Esophagus (tissue), 2 donors: Measurements from ENCODE around the gene PALM. TPM values are rescaled to one million over a fixed set of nuclear protein-coding genes. Genes with fewer than 3 reads are reported as not detected.
"Not testable (repeated sequence)": the region's sequence is repeated elsewhere in the genome, so short reads cannot be mapped to it uniquely, and the experiment has no call there.

Experiments
- H3K27ac ChIP-seq, 2 donors: one replicate each; pipeline ENCODE4 v1.5.1; 2013; ENCODE audit warnings: low read depth in 2 of 2, mild to moderate bottlenecking in 2 of 2, inconsistent platforms in 1 of 2, low read length in 1 of 2, moderate library complexity in 1 of 2
- H3K27me3 ChIP-seq, 2 donors: one replicate each; pipeline ENCODE4 v1.6.1; 2013; ENCODE audit warnings: low read length in 2 of 2, control low read depth in 1 of 2, mild to moderate bottlenecking in 1 of 2; ENCODE audit not compliant: insufficient read depth in 2 of 2, control insufficient read depth in 1 of 2
- H3K36me3 ChIP-seq, 2 donors: one replicate each; pipeline ENCODE4 v1.6.1; 2013; ENCODE audit warnings: low read length in 1 of 2; ENCODE audit not compliant: control insufficient read depth in 2 of 2, insufficient read depth in 2 of 2
- H3K4me1 ChIP-seq, 2 donors: one replicate each; pipeline ENCODE4 v1.6.1; 2013; ENCODE audit warnings: low read length in 1 of 2; ENCODE audit not compliant: control insufficient read depth in 2 of 2, insufficient read depth in 2 of 2
- H3K4me3 ChIP-seq, 2 donors: one replicate each; pipeline ENCODE4 v1.5.1; 2013; ENCODE audit warnings: low read length in 2 of 2, mild to moderate bottlenecking in 2 of 2, low read depth in 1 of 2, moderate library complexity in 1 of 2
- H3K9me3 ChIP-seq, 2 donors: one replicate each; pipeline ENCODE4 v1.6.1; 2013; ENCODE audit warnings: mild to moderate bottlenecking in 2 of 2, low read depth in 1 of 2, low read length in 1 of 2, moderate library complexity in 1 of 2; ENCODE audit not compliant: control insufficient read depth in 2 of 2, insufficient read depth in 1 of 2
- WGBS, 2 donors: extraction: QIAGEN DNeasy Blood & Tissue Kit; methylation state at CpG; one replicate each; pipeline ENCODE4 v1.1.7; 2013; 5-methylcytosine and 5-hydroxymethylcytosine counted together
- polyA plus RNA-seq, 2 donors: library from polyadenylated mRNA; stranded (reverse); fragments of 200-250 nt; gene quantifications; one replicate each; pipeline ENCODE4 v1.2.3, GENCODE V29; 2013
- donor health status: healthy with polysubstance abuse.
- donor health status: Bipolar disorder and iron deficiency.

PALM gene
- polyA plus RNA-seq, 2 donors: 4.8 to 7.6 TPM

DNA sequence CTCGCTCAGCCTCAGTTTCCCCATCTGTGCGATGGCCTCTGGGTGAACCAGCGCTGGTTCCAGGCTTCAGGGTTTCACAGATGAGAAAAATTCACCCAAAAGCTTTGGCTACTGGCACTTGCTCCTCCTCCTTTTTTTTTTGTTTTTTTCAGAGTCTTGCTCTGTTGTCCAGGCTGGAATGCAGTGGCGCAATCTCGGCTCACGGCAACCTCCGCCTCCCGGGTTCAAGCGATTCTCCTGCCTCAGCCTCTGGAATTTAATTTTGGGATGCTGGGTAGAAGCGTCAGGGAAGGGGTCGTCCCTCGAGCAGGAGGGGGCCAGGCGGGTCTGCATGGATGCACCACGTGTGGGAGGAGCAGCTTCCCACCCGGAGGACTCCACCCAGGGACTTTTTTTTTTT, 20.5 kb upstream of the PALM start:
- Histone ChIP-seq H3K4me1 (no peaks in the 10 kb centered on the region), H3K27ac (no peak overlapping the region), H3K27me3 (no peaks in the 10 kb centered on the region), H3K36me3 (no peaks in the 10 kb centered on the region), H3K4me3 (no peak overlapping the region), H3K9me3 (no peaks in the 10 kb centered on the region)
- WGBS, 2 donors: 62 to 66% methylated on average over 15 of the region's 15 CpGs

DNA sequence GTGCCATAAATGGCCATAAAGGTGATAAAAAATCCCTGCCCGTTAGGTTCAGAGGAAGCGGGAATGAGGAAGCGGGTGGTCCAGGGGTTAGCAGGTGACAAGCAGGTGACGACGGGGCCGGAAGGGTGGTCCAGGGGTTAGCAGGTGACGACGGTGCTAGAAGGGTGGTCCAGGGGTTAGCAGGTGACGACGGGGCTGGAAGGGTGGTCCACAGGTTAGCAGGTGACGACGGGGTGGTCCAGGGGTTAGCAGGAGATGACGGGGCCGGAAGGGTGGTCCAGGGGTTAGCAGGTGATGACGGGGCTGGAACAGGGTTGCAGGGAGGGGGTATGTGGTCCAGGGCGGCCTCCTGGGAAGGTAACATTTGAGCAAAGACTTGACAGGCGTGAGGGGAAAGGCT, 19.7 kb upstream of the PALM start:
- no peak overlapping the region for H3K27ac ChIP-seq
- WGBS, 2 donors: 79 to 89% methylated on average over 17 of the region's 17 CpGs
- no peaks in the 10 kb centered on the region for H3K27me3 ChIP-seq
- H3K4me3 ChIP-seq: no peak overlapping the region
- H3K36me3 ChIP-seq: no peaks in the 10 kb centered on the region
- no peaks in the 10 kb centered on the region for H3K4me1 ChIP-seq
- H3K9me3 ChIP-seq: no peaks in the 10 kb centered on the region

DNA sequence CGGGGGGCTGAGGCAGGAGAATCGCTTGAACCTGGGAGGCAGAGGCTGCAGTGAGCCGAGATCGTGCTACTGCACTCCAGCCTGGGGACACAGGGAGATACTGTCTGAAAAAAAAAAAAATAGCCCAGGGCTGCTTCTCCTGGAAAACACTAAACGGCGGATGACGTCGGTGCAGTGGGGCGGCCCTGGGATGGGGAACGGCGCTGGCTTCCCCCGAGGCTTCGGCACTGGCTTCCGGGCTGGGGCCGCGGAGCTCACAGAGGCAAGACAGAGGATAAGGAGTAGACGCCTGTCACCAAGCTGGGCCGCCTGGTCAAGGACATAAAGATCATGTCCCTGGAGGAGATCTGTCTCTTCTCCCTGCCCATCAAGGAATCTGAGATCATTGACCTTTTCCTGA, 18.5 kb upstream of the PALM start:
- no peaks in the 10 kb centered on the region for H3K4me1 ChIP-seq
- no peaks in the 10 kb centered on the region for H3K9me3 ChIP-seq
- no peak overlapping the region for H3K27ac ChIP-seq
- no peaks in the 10 kb centered on the region for H3K36me3 ChIP-seq
- no peak overlapping the region for H3K4me3 ChIP-seq
- WGBS, 2 donors: 69 to 70% methylated on average over 15 to 18 of the region's 18 CpGs
- H3K27me3 ChIP-seq: no peaks in the 10 kb centered on the region

DNA sequence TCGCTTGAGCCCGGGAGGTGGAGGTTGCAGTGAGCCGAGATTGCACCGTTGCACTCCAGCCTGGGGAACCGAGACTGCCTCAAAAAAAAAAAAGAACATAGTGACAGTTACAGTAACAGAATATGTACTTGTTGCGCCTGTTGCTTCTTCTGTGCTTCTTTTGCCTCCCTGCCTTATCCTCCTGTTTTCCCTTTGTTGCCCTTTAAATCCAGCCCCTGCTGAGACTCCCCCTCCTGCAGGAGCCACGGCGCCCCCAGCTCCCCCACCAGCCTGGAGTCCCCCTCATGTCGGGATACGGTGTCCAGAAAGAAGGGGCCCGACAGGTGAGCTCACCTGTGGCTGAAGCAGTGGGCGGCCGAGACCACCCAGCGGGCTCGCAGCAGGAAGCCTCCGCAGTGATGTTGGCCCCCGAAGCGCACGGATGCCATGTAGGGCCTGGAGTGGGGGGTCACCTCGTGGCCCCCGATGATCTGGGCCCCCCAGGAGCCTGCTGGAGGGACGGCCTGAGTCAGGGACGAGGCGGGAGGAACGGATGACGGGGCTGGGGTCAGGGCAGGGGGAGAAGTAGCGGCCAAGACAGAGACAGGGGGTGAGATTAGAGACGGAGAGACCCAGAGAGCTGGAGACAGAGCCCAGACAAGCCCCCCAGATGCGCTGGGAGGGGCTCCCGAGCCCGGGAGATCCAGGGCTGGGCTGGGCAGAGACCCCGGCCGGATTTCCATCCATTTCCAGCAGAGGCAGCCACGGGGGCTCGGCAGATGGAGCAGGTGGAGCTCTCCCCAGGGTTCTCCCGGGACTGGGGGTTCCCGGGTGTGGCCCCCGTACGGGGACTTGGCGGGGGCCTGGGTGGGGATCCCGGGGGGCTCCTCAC, 14.0 kb upstream of the PALM start:
- H3K9me3 ChIP-seq: no peaks in the 10 kb centered on the region
- H3K27me3 ChIP-seq: no peaks in the 10 kb centered on the region
- H3K4me1 ChIP-seq: no peaks in the 10 kb centered on the region
- 39% methylated on average over 40 to 41 of the region's 41 CpGs for WGBS, 2 donors
- no peak overlapping the region for H3K27ac ChIP-seq
- H3K4me3 ChIP-seq: no peak overlapping the region
- no peaks in the 10 kb centered on the region for H3K36me3 ChIP-seq

DNA sequence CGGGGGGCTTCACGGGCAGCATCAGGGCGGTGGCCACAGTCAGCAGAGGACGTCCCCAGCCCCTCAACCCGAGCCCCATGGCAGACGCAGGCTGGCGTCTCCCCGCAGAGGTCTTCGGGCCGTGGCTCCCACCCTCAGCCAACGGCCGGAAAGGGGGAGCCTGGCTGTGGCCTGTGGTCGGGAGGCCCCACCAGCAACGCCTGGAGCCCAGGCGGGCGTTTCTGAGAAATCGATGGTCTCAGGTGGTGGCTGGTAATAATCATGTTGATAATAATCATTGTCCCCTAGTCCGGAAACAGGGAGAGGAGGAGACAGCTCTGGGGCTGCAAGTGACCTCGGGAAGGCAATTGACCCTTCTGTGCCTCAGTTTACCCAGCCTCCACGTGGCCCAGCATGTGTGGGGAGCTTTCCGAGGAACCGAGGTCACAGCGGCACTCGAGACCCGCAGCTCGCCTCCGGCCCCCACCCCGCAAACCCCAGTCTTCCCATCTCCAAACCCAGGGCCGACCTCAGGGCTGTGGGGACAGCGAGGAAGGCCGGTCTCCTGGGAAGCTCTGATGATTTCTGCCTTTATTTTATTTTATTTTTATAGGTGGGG, 13.3 kb upstream of the PALM start, which contains the start of gene PRSS57:
Gene PRSS57 (minus strand): TSS at position 101 of the 598 bp plus-strand sequence. CDS start 22 bp downstream, at position 79.
- no peak within 1 kb of the TSS for H3K27ac ChIP-seq
- no peak within 1 kb of the TSS for H3K4me3 ChIP-seq
- no peaks in the 10 kb centered on the region for H3K9me3 ChIP-seq
- H3K27me3 ChIP-seq: no peaks in the 10 kb centered on the region
- 59% methylated on average over 29 to 31 of the region's 31 CpGs for WGBS, 2 donors
- H3K4me1 ChIP-seq: no peaks in the 10 kb centered on the region
- H3K36me3 ChIP-seq: no peaks in the 10 kb centered on the region

DNA sequence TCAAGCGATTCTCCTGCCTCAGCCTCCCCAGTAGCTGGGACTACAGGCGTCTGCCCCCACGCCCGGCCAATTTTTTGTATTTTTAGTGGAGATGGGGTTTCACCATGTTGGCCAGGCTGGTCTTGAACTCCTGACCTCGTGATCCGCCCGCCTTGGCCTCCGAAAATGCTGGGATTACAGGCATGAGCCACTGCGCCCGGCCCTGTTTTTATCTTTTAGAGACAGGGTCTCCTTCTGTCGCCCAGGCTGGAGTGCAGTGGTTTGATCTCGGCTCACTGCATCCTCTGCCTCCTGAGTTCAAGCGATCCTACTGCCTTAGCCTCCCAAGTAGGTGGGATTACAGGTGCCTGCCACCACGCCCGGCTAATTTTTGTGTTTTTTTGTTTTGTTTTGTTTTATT, 10.2 kb upstream of the PALM start:
- H3K4me1 ChIP-seq, H3K27ac ChIP-seq, H3K27me3 ChIP-seq, H3K4me3 ChIP-seq, H3K36me3 ChIP-seq, H3K9me3 ChIP-seq: not testable (repeated sequence)
- 90 to 93% methylated on average over 15 of the region's 15 CpGs for WGBS, 2 donors

DNA sequence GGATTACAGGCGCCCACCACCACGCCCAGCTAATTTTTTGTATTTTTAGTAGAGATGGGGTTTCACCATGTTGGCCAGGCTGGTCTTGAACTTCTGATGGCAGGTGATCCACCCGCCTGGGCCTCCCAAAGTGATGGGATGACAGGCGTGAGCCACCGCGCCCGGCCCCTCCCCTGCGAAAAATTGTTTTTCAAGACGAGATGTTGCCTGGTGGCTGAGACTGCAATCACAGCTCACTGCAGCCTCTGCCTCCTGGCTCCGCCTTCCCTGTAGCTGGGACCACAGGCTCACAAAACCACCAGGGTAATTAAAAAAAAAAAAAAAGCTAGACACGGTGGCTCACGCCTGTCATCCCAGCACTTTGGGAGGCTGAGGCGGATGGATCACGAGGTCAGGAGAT, 8.8 kb upstream of the PALM start:
- not testable (repeated sequence) for H3K4me3 ChIP-seq, H3K27ac ChIP-seq, H3K9me3 ChIP-seq, H3K36me3 ChIP-seq, H3K4me1 ChIP-seq, H3K27me3 ChIP-seq
- WGBS, 2 donors: 66 to 73% methylated on average over 11 to 14 of the region's 14 CpGs

DNA sequence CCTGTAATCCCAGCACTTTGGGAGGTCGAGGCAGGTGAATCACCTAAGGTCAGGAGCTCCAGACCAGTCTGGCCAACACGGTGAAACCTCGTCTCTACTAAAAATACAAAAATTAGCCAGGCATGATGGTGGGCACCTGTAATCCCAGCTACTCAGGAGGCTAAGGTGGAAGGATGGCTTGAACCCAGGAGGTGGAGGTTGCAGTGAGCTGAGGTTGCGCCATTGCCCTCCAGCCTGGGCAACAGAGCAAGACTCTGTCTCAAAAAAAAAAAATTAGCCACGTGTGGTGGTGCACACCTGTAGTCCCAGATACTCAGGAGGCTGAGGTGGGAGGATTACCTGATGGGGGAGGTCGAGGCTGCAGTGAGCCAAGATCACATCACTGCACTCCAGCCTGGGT, 5.9 kb upstream of the PALM start:
- not testable (repeated sequence) for H3K4me1 ChIP-seq, H3K36me3 ChIP-seq, H3K27ac ChIP-seq, H3K9me3 ChIP-seq, H3K27me3 ChIP-seq, H3K4me3 ChIP-seq
- WGBS, 2 donors: 75 to 77% methylated on average over 6 of the region's 6 CpGs

DNA sequence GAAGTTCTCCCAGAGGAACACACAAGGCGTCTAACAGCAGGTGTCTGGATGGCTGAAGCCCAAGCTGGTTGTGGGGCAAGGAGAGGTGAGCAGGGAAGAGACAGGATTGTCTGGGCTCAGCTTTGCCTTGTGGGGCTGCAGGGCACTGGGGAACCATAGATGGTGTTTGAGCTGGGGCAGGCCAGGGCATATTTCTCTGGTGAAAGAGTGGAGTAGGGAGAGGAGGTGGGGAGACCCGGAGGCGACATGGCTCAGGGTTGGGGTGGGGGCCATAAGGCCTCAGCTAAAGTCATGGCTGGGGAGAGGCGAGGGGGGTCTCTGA, 5.4 kb upstream of the PALM start:
- WGBS, 2 donors: 29 to 36% methylated on average over 4 of the region's 4 CpGs
- Histone ChIP-seq H3K4me3 (no peak overlapping the region), H3K9me3 (peaks cover 6% of the 10 kb centered on the region in 2 donors), H3K27me3 (no peaks in the 10 kb centered on the region), H3K27ac (no peak overlapping the region), H3K36me3 (no peaks in the 10 kb centered on the region), H3K4me1 (peaks cover 0 to 2% of the 10 kb centered on the region in 2 donors)
